Urothelium cell line (cell line): Measurements from ENCODE around the gene ASXL1.
"Not testable (repeated sequence)": the region's sequence is repeated elsewhere in the genome, so short reads cannot be mapped to it uniquely, and the experiment has no call there.

Source experiments
- DNase-seq: peaks from one replicate; pipeline ENCODE4 v3.0.0; 2011; ENCODE audit warnings: low spot score, mixed read lengths
- FAIRE-seq: peaks from 2 replicates; lab custom pipeline; 2011; peaks lifted over from hg19 to GRCh38; lab: Jason Lieb, UNC

ASXL1 gene

DNA sequence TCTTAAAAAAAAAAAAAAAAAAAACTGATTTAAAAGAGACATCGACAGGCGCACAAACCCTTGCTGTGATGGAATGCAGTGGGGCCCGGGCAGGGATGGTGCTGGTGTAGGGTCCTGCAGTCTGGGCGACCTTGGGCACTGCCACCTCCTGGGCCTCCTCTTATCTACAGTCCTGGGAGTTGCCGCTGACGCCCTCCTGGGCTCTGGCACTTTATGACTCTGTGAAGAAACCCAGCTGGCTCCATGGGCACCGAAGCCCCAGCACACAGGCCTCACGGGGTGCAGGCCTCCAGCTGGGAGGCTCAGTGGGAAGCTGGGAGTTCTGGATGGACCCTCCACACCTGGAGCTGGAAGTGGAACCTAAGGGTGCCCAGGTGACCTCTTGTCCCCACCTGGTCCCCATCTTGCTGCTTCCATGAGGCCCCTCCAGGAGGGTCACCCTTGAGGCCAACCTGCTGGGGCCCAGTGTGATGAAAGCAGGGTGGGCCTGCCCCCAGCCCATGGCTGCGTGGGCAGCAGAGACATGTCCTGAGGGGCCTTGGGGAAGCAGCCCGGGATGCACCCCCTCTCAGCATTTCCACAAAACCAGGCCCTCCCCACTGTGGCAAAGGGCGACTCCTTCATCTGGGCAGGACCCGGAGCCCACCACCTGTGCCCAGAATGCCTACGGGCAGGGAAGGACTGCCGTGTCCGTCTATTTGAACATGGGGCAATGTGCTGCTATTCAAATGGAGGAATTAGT is 104.9 kb downstream of the ASXL1 start:
- DNase-seq: no peak

DNA sequence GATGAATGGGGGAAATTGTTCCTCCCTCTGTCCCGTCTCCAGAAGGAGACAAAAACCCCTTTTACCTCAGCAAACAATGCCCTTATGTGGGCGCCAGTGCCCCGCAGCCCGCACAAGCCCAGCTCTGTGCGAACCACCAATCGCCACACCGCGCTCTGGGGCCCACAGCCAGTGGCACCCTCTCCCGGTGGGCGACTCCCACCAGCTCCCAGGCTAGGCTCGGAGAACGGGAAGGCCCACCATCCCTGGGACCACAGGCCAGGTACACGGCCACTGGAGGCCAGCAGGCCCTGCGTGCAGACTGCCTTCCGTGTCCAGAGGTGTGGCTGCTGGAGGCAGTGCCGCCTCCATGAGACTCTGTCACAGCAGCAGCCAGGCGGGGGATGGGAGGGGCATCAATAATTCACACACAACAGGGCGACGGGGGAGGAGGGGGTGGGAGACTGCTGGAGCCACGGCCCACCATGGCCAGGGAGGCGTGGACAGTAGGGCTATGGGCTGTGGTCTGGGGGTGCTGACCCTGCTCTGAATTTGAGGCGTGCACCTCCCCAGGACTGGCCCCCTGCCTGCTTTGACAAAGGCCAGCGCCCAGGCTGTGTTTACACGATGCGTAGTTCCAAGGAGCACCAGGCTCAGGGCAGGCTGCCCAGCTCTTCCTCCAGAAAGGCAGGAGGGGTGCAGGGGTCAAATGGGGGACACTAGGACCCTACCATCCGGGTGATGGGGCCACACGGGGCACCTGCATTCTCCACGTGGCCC is 105.7 kb downstream of the ASXL1 start:
- no peak for FAIRE-seq

More for the DNA sequence above, 104.9 kb downstream of the ASXL1 start:
- FAIRE-seq: peak; percentile 20

DNA sequence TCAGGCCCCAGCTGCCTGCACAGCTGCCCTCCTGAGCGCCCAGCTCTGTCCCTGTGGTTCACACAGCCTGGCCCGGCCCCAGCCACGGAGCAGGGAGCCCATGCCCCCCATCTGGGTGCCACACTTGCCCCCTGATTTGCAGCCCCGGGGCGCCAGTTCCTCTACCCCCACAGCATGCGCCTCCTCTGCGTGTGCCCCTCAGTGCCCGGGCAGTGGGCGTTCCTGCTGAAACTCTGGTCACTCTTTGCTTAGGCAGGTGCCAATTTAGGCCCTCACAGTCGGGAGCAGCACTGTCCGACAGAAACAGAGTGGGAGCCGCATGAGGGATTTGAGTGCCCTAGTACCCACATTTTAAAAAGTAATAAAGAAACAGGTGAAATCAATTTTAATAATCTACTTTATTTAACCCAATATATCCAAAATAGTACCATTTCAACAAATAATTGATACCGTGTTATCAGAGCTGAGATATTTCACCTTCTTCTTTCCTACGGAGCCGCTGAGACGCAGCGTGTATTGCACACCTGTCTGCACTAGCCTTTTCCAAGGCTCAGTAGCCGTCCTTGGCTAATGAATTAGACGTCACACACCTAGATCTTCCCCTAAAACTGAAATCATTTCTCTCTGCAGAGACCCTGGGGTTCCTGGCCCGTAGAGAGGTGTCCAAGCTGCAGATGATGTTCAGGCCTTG is 106.4 kb downstream of the ASXL1 start:
- no peak for FAIRE-seq
- DNase-seq: no peak

More for the DNA sequence above, 105.7 kb downstream of the ASXL1 start:
- no peak for DNase-seq

DNA sequence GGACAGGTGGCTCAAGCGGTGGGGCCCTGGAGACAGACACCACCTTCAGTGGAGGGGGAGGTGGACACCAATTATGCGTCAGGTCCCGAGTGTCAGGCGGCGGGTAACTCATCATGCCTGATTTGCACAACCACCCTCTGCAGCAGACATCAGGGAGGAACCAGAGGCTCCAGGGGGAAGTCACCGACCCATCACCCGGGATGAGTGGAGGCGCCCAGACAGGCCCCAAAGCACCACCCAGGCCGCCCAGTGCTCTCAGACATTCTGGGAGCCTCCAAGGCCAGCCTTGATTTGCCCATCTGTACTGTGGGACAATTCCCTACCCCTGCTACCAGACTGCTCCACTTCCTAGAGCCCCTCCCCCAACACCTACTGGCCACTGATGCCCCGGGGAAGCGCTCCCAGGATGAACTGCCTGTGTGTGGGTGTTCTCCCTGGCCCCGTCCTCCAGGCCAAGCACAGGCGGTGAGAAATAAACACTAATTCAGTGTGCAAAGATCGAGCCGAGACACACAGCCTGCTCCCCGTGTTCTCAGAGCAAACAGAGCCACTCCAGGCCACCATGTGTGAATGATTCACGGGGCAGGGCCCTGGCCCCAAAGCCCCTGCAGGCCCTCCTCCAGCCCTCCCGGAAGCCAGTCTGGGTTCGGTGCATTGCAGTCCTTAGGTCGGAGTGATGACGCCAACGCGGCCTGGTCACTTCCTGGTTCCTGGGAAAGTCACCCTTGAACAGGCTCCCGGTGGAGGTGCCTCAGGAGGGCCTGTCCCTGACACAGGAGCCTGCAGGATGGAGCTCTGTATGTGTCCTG is 107.2 kb downstream of the ASXL1 start:
- DNase-seq: no peak
- no peak for FAIRE-seq

DNA sequence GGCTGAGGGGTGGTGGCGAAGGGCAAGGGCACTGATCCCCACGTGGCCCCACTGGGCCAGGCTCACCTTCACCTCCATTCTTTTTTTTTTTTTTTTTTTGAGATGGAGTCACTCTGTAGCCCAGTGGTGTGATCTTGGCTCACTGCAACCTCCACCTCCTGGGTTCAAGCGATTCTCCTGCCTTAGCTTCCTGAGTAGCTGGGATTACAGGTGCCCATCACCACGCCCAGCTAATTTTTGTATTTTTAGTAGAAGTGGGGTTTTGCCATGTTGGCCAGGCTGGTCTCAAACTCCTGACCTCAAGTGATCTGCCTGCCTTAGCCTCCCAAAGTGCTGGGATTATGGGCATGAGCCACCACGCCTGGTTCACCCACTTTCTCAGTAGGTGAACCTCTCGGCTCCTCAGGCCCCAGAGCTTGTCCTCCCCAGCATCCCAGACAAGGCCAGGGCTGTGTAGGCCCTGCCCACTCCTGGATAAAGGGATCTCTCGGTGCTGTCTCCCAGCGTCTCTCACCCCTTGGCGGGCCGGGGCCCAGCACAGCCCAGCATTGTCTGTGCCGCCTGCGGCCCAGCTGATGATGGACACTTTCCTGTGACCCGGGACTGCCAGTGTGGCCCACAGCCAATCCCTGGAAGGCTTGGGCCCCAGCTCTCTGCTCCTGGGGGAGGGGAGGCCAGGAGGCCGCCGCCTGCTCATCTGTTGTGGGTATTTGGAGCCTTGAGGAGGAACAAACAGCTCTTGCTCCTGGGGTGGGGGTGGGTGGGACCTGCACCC is 108.0 kb downstream of the ASXL1 start:
- DNase-seq, FAIRE-seq: not testable (repeated sequence)

DNA sequence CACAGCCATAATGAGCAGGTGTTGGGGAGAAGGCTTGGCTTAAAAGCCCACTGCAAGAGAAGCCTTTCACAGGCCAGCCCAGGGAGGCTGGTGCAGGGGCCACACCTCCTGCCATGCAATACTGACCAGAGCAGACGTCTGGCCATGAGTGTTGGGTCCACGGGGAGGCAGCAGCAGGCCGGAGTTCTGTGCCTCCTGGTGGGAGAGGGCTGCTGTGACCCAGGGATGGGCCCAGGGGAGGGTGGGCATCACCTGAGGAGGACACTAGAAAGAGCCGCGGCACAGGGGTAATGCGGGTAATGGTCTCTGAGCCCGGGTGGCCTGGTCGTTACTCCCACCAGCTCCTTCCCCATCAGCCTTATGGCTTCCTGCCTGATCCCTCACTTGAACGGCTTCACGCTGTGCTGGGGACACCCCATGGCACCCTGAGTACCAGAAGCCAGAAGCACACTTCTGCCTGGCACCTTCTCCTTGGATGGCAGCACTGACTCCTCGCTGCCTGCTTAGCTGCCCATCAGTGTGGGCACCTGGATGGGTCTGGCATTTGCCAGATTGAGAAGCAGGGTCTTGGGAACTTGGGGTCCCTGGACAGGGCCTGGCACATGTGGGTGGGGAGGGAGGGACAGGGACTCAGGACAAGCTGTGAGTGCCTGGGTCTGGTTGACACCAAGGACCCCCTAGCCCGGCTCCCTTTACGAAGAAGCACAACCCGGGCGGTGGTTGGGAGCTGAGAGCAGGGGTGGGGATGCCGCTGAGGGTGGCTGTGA is 108.8 kb downstream of the ASXL1 start:
- no peak for FAIRE-seq
- DNase-seq: no peak

DNA sequence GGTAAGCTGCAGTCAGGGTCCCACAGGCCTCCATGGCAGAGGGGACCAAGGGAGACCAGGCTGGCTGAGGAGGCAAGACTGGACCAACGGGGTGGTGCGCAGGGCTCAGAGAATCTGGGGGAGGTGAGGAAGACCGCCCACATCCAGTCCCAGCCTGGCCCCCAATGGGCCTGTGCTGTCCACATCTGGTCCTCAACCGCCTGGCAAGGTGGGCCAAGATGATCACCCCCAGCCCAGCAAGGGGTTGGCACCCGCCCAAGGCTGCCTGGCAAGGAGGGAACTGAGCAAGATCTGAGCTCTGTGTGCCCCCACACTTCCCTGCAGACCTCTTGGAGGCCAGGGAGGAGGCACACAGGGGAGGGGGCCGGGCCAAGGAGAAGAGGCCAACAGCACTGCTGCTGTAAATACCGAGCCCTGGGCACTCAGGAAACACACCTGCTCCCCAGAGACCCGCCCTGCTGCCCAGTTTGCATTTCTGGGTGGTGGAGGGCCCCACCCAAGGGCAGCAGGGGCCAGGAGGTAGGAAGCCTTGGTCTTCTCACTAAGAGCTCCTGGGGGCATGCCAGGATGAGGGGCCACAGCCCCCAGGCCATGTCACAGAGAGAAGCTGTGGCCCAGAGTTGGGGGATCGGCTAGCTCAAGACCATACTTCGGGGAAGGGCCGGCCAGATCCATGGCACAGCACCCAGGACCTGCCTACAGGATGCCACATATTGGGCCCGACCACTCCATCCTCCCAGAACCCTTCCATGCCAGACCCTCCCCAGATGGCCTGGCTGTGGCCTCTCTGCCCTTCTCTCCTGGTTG is 109.6 kb downstream of the ASXL1 start:
- FAIRE-seq (no peak), DNase-seq (no peak)

DNA sequence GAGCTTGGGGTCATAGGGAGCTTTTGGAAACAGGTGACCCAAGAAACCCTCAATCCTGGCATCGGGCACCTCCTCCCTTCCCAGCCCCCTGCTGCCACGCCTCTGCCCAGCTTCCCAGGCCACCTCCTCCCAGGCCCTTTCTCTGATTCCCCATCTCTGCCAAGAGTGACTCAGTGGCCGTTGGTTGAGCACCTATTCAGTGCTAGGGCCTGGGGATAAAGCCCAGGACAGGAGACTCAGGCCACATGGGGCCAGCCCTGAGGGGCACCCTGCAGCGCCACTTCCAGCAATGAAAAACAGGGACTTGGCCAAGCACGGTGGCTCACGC is 110.1 kb downstream of the ASXL1 start:
- FAIRE-seq (no peak), DNase-seq (no peak)

DNA sequence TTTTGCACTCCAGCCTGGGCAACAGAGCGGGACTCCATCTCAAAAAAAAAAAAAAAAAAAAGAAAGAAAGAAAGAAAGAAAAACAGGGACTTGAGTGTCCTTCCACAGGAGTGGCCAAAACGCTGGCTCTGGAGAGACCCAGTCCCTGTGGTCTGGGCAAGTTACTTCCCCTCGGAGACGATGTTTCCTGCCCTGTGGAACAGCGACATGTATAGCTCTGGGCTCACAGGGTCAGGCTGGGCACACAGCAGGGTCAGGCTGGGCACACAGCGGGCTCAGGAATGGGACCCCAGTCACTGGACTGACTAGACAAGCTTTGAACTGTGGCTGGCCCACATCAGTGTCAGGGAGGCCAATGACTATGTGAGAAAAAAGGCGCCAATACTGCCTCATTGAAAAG is 110.7 kb downstream of the ASXL1 start:
- DNase-seq (no peak), FAIRE-seq (no peak)

DNA sequence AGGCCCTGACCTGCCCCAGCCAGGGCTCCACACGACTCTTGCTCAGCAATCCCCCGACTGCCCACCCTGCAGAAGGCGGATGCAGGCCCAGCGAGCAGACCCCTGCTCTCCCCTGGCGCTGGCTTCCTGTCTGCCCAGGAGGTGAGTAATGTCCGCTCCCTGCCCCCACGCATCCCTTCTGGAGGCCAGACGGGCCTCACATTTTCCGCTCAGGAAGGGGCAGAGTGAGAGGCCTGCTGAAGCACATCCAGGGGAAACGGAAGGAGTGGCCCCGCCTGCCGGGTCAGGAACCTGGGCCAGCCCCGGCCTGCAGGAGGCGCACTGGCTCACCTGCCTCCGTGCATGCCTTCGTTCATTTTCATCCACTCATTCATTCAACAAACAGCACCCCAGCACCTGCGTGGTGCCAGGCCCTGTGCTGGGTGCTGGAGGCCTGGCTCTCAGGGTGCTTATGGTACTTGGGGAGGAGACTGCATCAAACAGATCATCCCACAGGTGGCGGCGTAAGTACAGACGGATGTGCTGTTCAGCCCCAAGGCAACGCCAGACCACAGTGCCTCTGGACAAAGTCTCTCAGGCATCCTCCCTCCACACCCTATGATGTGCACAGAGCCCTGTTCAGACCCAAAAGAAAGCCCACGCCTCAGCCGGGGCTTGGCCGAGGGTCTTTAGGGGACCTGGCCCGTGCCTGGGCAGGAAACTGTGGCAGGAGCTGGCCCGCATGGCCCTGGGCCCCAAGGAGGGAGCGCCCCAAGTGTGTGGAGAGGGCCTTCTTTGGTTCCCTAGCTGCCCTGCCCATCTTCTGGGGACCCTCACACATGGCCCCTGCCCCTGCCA is 112.1 kb downstream of the ASXL1 start:
- FAIRE-seq (peak; percentile 66), DNase-seq (peak; percentile 81)

DNA sequence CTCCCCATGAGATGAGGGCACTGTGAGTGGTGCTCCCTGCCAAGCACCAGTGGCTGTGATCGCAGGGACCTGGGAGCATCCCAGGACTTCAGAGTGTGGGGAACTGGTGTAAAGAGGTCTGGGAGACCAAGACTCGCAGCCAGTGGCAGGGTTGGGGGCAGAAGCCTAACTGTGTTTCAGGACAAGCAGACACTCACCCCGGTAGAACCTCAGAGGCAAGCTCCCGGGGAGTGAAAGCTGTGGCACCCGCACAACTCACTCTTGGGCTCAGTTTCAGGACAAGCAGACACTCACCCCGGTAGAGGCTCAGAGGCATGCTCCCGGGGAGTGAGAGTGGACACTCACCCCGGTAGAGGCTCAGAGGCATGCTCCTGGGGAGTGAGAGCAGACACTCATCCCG is 112.8 kb downstream of the ASXL1 start:
- FAIRE-seq: no peak

DNA sequence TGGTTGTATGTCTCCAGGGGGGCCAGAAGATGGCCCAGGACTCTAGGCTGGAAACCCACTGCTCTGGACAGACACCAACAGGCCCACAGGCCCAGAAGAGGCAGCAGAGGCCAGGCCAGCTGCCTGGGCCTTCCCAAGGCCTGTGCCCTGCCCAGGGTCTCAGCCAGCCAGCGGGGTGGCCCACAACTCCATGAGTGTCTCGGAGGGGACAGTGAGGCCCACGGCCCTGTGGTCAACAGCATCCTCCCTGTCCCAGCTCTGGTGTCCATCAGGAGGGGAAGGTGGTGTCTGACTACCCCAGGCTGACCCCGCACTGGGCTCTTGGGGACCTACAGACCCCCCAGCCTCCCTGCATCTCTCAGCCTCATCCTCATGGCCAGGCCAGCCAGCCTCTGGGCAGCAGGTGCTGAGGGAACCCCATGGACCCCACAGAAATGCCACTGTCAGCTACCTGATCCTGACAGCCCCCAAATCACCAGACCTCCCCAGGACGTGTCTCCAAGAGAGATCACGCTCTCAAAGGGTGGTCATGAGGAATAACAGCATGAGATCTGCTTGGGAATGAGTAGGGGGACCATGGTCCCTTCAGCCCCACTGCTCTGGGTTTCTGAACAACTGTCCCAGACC is 114.6 kb downstream of the ASXL1 start:
- no peak for FAIRE-seq
- no peak for DNase-seq

More for the DNA sequence above, 112.8 kb downstream of the ASXL1 start:
- no peak for DNase-seq

DNA sequence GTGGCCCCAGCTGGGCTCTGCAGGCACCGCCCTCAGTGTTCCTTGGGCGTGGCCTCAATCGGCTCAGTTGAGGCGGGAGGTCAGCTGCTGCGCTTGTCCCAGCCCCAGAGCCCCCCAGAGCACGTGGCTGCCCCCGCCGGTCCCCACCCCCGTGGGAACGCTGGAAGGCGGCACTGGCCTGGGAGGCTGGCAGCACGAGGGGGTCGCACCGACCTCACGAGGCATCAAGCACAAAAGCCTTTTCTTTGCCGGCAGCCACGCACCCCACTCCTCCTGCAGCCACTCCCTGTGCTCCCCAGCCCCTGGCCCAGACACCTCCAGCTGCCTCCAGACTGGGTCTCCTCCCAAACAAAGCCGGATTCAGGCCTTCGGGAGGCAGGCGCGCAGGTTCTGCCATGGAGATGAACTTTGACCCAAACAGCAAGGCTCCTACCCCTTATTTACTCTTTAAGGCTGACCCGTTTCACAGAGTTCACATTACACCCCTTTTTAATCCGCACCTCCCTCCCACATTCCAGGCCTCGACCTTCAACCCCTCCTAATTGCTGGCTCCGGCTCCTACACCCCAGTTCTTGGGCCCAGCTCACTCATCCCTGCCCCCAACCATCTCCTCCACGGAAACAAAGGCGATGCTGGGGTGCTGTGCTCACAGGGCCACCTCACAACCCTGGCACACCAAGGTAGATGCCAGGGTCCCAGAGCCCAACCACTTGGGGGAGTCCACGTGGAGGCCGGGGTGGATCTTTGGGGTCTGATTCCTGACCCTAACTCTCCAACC is 115.3 kb downstream of the ASXL1 start:
- FAIRE-seq: no peak
- DNase-seq: no peak

DNA sequence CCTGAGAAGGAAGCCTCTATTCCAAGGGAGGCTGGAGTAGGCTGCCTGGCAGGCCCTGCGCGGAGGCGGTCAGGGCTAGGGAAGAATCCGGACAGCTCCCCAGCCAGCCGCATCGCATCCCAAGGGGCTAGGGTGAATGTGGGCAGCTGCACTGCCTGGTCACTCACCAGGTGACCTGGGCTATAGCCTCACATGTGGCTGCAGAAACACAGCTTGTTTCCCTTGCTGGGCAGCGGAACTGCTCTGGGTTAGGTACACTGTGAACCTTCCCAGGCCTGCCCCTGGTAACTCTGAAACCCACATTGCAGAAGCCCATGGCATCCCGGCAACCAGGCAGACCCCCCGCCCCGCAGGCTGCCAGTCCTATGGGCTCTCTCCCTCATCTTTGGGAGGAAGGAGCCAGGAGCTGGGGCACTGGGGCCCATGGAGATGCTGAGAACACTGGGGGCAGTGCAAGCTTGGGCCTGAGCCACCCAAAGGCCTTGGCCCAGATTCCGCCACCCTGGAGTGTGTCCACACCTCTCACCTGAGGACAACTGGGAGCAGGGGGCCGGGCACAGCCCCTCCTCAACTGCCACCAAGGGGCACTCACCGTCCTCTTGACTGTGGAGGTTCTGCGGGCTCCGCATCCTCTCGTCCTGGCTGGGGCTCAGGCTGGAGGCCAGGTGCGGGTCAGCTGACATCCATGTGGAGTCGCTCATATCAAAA is 116.0 kb downstream of the ASXL1 start:
- DNase-seq (no peak), FAIRE-seq (no peak)

DNA sequence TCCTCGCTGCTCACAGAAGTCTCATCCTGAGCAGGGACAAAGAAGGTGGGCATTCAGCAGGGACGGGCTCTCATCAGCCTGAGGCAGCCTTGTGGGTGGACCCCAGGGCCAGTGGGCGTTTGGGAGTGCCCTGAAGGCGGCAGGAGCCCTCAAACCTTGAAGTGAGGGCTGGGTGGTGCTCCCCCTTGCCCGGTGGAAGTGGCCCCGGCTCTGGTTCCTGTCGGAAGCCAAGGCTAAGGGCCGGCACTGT is 116.5 kb downstream of the ASXL1 start:
- DNase-seq: no peak
- no peak for FAIRE-seq
